Measurements from ENCODE around the gene SEMA6B. TPM values are rescaled to one million over a fixed set of nuclear protein-coding genes. Genes with fewer than 3 reads are reported as not detected.
A peak's percentile ranks its signal among the peaks of the same experiment; 100 is the strongest.

SEMA6B gene
- total and polyA plus RNA-seq, 2 of the 4 experiments (the other 2 are of a cell fraction), result 0.18 to 0.72 TPM

DNA sequence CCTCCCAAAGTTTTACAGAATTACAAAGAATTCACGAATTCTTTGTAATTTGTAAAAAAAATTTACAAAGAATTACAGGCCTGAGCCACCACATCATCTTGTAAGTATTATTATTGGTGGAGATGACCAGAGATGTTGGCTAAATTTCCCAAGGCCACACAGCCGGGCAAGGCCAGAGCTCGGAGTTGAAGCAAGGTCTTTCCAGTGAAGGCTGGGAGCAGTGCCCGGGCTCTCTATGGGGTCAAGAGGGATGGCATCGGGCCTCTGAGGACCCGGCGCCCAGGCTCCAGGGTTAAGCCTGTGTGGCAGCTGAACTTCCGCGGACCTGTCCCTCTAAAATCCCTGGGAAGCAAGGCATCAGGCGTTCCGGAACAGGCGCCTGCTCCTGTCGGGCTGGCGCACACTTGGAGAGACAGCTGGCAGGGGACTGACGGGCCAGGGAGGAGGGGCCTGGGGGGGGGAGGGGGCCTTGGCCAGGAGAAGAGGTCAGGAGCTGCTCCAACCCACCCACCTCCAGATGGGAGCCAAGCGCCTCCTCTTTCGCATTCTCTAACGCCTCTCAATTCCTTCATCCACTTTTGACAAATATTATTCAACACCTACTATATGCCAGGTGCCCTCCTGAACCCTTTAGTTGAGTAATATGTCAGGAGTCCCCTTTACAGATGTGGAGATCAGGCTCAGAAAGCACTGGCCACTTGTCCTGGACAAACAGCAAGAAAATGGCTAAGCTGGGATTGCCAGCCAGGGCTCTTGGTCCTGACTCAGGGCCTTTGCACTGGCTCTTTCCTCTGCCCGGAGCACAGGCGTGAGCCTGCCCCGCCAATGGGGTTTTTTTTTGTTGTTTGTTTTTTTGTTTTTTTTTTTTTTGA lies 36.8 kb upstream of the SEMA6B start:
- Histone ChIP-seq H3K56ac (ENCODE audit: extremely low read depth, insufficient read depth, low read length) (no peak overlapping the region), H2BK5ac (ENCODE audit: low read depth, low read length, poor library complexity, severe bottlenecking) (no peak overlapping the region), H2BK120ac (ENCODE audit: low read depth, low read length) (no peak overlapping the region), H3K27ac (ENCODE audit: insufficient read depth, low read length) (no peak overlapping the region), H3K4me1 (ENCODE audit: control insufficient read depth, insufficient read depth, low read length) (peaks cover 3% of the 10 kb centered on the region; the same call in 1 of the 2 replicates), H2AFZ (replicated peaks; ENCODE audit: low read length, poor library complexity) (peak overlapping the region; percentile 46), H3K36me3 (ENCODE audit: control insufficient read depth, insufficient read depth, low read length) (no peaks in the 10 kb centered on the region), H2AK9ac (replicated peaks; ENCODE audit: low read depth, low read length, poor library complexity) (peak overlapping the region; percentile 42), H4K5ac (ENCODE audit: low read depth, low read length) (no peak overlapping the region), H2BK20ac (ENCODE audit: low read depth, low read length) (no peak overlapping the region), H3K9me1 (ENCODE audit: insufficient read depth, low read length) (no peaks in the 10 kb centered on the region), H3K23ac (ENCODE audit: low read depth, low read length) (no peak overlapping the region), H3K9ac (ENCODE audit: low read depth, low read length) (no peak overlapping the region), H3K4me2 (ENCODE audit: low read depth, low read length) (no peak overlapping the region), H4K8ac (ENCODE audit: low read depth in 2 of 2, low read length in 2 of 2) (no peak overlapping the region), H4K91ac (ENCODE audit: insufficient read depth, low read depth, low read length) (no peak overlapping the region), H2AK5ac (ENCODE audit: low read depth, low read length) (no peak overlapping the region), H2BK15ac (ENCODE audit: low read depth, low read length) (no peak overlapping the region), H3K27me3 (ENCODE audit: control insufficient read depth, insufficient read depth, low read length) (peaks cover 34% of the 10 kb centered on the region), H3K14ac (replicated peaks; ENCODE audit: low read depth, low read length) (no peak overlapping the region), H3K4ac (ENCODE audit: low read depth, low read length) (no peak overlapping the region), H3K4me3 (ENCODE audit: insufficient read depth, low read depth, low read length) (no peak overlapping the region), H3K18ac (ENCODE audit: low read depth, low read length) (no peak overlapping the region), H3K9me3 (ENCODE audit: control insufficient read depth, insufficient read depth, low read length) (no peaks in the 10 kb centered on the region), H4K20me1 (ENCODE audit: insufficient read depth, low read length) (no peaks in the 10 kb centered on the region), H3K79me1 (ENCODE audit: low read depth in 1 of 2, low read length in 2 of 2) (no peaks in the 10 kb centered on the region)
- intact Hi-C loops (cut with micrococcal nuclease) (no loop called here), dilution Hi-C loops (cut with HindIII; ENCODE audit: low sequenced_read_pairs, unreplicated experiment) (no loop called here), in situ Hi-C loops (cut with MboI; ENCODE audit: low sequenced_read_pairs) (no loop called here)
- CTCF ChIA-PET, result no interaction called here
- ATAC-seq (ENCODE audit: low read depth) (no peak), DNase-seq (no peak)
- no peak for TF ChIP-seq RAD21 (IDR thresholded peaks at IDR 0.05; ENCODE audit: low read length)
- TF ChIP-seq POLR2A (IDR thresholded peaks at IDR 0.05; ENCODE audit: low read depth, low read length), result no peak
- TF ChIP-seq, protein P1, sequence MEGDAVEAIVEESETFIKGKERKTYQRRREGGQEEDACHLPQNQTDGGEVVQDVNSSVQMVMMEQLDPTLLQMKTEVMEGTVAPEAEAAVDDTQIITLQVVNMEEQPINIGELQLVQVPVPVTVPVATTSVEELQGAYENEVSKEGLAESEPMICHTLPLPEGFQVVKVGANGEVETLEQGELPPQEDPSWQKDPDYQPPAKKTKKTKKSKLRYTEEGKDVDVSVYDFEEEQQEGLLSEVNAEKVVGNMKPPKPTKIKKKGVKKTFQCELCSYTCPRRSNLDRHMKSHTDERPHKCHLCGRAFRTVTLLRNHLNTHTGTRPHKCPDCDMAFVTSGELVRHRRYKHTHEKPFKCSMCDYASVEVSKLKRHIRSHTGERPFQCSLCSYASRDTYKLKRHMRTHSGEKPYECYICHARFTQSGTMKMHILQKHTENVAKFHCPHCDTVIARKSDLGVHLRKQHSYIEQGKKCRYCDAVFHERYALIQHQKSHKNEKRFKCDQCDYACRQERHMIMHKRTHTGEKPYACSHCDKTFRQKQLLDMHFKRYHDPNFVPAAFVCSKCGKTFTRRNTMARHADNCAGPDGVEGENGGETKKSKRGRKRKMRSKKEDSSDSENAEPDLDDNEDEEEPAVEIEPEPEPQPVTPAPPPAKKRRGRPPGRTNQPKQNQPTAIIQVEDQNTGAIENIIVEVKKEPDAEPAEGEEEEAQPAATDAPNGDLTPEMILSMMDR (conservative IDR thresholded peaks at IDR 0.05; ENCODE audit: low read depth, low read length), result no peak
- no peak for TF ChIP-seq MAZ (IDR thresholded peaks at IDR 0.05; ENCODE audit: borderline replicate concordance, low read depth, low read length)
- no peak for TF ChIP-seq BHLHE40 (IDR thresholded peaks at IDR 0.05; ENCODE audit: low read depth, low read length)
- no peak for TF ChIP-seq RFX5 (IDR thresholded peaks at IDR 0.05; ENCODE audit: low read depth, low read length)
- TF ChIP-seq SMC3 (IDR thresholded peaks at IDR 0.05; ENCODE audit: low read depth, low read length), result no peak
- TF ChIP-seq NFE2L2 (IDR thresholded peaks at IDR 0.05; ENCODE audit: low read depth, low read length), result no peak
- no peak for TF ChIP-seq CEBPB (IDR thresholded peaks at IDR 0.05; ENCODE audit: low read depth, low read length)
- TF ChIP-seq MAFK (IDR thresholded peaks at IDR 0.05; ENCODE audit: low read depth, low read length), result no peak
- WGBS, 2 experiments (ENCODE audit: extremely low coverage in 2 of 2, insufficient read length in 1 of 2), result 40% methylated on average over 5 of the region's 21 CpGs; no CpG with 5 or more reads in 1 of the 2 experiments
- BruUV-seq (replicated peaks), result no TSS peak
- POLR2A ChIA-PET (ENCODE audit: unreplicated experiment), result no interaction called here
